Muscle of back (tissue), 11 donors: ENCODE measurements around the gene GALNTL6. TPM values are rescaled to one million over a fixed set of nuclear protein-coding genes. Genes with fewer than 3 reads are reported as not detected.

Experiments used
- DNase-seq, 3 donors: peaks; one replicate each; pipeline versions ENCODE4 v3.0.0 to v3.0.0-alpha.2; 2013
- polyA plus RNA-seq, 10 donors: library from polyadenylated mRNA; unstranded; fragments of 120-200 nt; gene quantifications; one replicate each; pipeline ENCODE4 v1.2.1, GENCODE V29; 2013; ENCODE audit not compliant: insufficient read length in 10 of 10

The GALNTL6 gene
- polyA plus RNA-seq, 10 donors, result 0.29 to 2.2 (median 1.2) TPM; not detected in 1

GRCh38 chr4:171985129-171985528 lies 171.9 kb downstream of the GALNTL6 start:
- DNase-seq, result no peak

GRCh38 chr4:171993247-171993646 lies 180.0 kb downstream of the GALNTL6 start:
- no peak for DNase-seq

- no peak for DNase-seq
These were observed 194.7 kb downstream of the GALNTL6 start for GRCh38 chr4:172007889-172008288.

GRCh38 chr4:172009446-172010230 lies 196.4 kb downstream of the GALNTL6 start:
- DNase-seq, result no peak

- DNase-seq, result no peak
These were observed 198.0 kb downstream of the GALNTL6 start for GRCh38 chr4:172011196-172011595.

- DNase-seq, result no peak
These were observed 205.2 kb downstream of the GALNTL6 start for GRCh38 chr4:172018358-172018757.

GRCh38 chr4:172035562-172035961 lies 222.4 kb downstream of the GALNTL6 start:
- no peak for DNase-seq

GRCh38 chr4:172040766-172041165 lies 227.6 kb downstream of the GALNTL6 start:
- no peak for DNase-seq

- DNase-seq, result no peak
These were observed 229.5 kb downstream of the GALNTL6 start for GRCh38 chr4:172042714-172043114.

- DNase-seq, result no peak
These were observed 232.8 kb downstream of the GALNTL6 start for GRCh38 chr4:172045981-172046380.

GRCh38 chr4:172048666-172049065 lies 235.5 kb downstream of the GALNTL6 start:
- DNase-seq, result no peak

GRCh38 chr4:172050911-172051310 lies 237.7 kb downstream of the GALNTL6 start:
- no peak for DNase-seq

- DNase-seq, result no peak
These were observed 241.8 kb downstream of the GALNTL6 start for GRCh38 chr4:172055046-172055445.

GRCh38 chr4:172055498-172055897 lies 242.3 kb downstream of the GALNTL6 start:
- DNase-seq, result no peak

GRCh38 chr4:172061204-172061603 lies 248.0 kb downstream of the GALNTL6 start:
- no peak for DNase-seq

- DNase-seq, result no peak
These were observed 255.3 kb downstream of the GALNTL6 start for GRCh38 chr4:172068506-172068905.

GRCh38 chr4:172073590-172073989 lies 260.4 kb downstream of the GALNTL6 start:
- DNase-seq, result no peak

- no peak for DNase-seq
These were observed 270.1 kb downstream of the GALNTL6 start for GRCh38 chr4:172083272-172083671.

GRCh38 chr4:172088556-172088955 lies 275.4 kb downstream of the GALNTL6 start:
- DNase-seq, result no peak

- no peak for DNase-seq
These were observed 282.0 kb downstream of the GALNTL6 start for GRCh38 chr4:172095161-172095560.

GRCh38 chr4:172096786-172097185 lies 283.6 kb downstream of the GALNTL6 start:
- no peak for DNase-seq

GRCh38 chr4:172099376-172099775 lies 286.2 kb downstream of the GALNTL6 start:
- DNase-seq, result no peak

- no peak for DNase-seq
These were observed 290.3 kb downstream of the GALNTL6 start for GRCh38 chr4:172103456-172103855.

GRCh38 chr4:172104539-172104938 lies 291.3 kb downstream of the GALNTL6 start:
- peak in 1 of 3 donors; percentile 10 for DNase-seq
